GM12872 (cell line): ENCODE measurements around the gene SLC7A4.

Experiments used
- TF ChIP-seq, protein P1 (sequence below): IDR thresholded peaks from 3 replicates; pipeline ENCODE4 v1.5.1; 2011; ENCODE audit warnings: low read depth, mild to moderate bottlenecking, low read length, moderate library complexity; ENCODE audit not compliant: insufficient read depth

SLC7A4 gene

DNA sequence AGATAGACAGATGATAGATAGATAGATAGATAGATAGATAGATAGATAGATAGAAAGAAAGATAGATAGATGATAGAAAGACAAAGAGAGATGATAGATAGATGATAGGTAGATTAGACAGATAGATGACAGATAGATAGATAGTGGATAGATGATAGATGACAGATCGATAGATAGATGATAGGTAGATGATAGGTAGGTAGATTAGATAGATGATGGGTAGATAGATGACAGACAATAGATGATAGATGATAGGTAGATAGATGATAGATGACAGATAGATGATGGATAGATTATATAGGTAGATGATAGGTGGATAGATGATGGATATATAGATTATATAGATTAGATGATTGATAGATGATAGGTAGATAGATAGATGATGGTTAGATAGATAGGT lies 46.0 kb downstream of the SLC7A4 start:
- TF ChIP-seq, protein P1, sequence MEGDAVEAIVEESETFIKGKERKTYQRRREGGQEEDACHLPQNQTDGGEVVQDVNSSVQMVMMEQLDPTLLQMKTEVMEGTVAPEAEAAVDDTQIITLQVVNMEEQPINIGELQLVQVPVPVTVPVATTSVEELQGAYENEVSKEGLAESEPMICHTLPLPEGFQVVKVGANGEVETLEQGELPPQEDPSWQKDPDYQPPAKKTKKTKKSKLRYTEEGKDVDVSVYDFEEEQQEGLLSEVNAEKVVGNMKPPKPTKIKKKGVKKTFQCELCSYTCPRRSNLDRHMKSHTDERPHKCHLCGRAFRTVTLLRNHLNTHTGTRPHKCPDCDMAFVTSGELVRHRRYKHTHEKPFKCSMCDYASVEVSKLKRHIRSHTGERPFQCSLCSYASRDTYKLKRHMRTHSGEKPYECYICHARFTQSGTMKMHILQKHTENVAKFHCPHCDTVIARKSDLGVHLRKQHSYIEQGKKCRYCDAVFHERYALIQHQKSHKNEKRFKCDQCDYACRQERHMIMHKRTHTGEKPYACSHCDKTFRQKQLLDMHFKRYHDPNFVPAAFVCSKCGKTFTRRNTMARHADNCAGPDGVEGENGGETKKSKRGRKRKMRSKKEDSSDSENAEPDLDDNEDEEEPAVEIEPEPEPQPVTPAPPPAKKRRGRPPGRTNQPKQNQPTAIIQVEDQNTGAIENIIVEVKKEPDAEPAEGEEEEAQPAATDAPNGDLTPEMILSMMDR: no peak

DNA sequence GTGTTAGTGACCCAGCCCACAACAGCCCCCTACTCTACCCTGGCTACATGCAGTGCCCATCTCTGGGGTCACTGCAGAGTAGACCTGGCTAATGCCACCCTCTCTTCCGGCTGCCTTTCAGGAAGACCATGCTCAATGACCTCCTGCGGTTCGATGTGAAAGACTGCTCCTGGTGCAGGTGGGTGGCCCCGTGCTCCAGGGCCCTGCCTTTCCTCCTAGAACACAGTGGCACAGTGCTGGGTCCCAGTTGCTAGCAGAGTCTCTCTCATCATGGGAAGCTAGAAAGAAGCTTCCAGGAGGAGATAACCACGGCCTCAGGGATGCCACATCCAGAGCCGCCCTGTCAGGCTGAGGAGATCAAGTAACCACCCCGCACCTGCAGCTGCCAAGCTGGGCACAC lies 46.6 kb downstream of the SLC7A4 start:
- TF ChIP-seq, protein P1: no peak

DNA sequence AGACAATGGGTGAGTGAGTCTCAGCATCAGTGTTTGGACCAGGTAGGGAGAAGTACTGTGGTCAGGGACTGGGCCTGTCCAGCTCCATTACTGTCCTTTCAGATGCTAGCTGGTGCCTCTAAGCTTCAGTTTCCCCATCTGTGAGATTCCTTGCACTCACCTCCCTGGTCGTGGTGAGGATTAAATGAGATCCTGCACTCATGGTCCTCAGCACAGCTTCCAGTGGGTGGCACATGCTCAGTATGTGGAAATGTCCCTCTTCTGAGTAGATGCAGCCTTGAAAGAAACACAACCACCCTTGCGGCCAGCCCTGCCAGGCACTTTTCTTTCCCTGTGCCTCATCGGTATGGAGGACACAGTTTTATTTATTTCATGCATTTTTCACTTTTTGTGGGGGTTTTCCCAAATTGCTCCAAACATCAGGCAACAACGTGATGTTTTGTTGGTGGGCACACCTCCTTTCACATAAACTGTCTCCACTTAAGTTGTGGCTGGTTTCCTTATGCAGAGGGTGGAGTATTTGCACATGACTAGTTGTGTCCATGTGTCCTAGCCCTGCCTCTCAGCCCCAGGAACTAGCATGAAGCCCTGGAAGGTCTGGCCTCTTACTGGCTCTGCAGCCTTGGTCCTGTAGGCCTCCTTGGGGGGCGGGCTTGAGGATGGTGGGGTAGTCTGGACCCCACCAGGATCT lies 49.1 kb downstream of the SLC7A4 start:
- TF ChIP-seq, protein P1: no peak

DNA sequence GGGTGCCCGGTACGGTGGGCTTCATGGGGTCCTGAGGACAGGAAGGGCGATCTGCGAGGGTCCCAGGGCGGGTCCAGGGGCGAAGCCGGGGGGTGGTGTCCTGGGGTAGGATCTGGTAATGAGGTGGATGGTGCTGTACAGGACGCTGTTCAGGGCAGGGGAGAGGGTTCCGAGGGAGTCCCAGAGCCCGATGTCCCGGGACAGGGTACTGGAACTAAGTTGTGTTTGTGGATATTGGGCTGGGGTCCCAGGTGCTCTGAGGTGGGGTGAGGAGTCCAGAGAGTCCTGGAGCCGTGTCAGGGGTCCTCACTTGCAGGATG lies 49.8 kb downstream of the SLC7A4 start:
- TF ChIP-seq, protein P1: no peak

DNA sequence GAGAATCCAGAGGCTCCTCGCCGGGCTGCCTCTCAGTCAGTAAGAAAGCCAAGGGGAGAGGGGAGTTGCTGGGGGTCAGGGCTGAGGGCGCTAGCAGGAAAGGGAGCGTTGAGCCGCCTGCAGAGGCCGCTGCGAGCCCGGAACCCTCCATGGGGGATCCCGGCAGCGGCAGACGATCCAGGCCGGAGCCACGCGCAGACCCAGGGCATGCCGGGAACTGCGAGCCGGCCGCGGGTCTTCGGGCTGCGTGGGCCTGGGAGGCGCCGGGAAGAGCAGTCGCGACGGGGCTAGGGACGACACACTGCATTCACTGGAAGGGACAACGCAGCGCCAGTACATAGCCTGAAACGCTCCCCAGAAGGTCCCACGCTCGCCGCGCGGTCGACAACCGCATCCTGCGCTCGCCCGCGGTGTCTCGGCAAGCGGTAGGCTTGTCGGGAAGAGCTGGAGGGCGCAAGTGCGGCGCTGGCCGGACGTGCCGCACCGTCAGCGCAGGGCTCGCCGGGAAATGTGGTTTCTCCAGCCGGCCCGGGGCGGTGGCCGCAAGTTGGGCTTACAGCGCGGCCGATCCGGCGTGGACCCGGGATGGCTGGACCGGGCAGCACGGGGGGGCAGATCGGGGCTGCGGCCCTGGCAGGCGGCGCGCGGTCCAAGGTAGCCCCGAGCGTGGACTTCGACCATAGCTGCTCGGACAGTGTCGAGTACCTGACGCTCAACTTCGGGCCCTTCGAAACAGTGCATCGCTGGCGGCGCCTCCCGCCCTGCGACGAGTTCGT lies 50.4 kb downstream of the SLC7A4 start, which contains the start of gene LZTR1:
LZTR1 (plus strand) TSS at position 511 of the 776 bp plus-strand sequence; CDS start at position 586, 75 bp downstream.
- TF ChIP-seq, protein P1: peak; percentile 75

DNA sequence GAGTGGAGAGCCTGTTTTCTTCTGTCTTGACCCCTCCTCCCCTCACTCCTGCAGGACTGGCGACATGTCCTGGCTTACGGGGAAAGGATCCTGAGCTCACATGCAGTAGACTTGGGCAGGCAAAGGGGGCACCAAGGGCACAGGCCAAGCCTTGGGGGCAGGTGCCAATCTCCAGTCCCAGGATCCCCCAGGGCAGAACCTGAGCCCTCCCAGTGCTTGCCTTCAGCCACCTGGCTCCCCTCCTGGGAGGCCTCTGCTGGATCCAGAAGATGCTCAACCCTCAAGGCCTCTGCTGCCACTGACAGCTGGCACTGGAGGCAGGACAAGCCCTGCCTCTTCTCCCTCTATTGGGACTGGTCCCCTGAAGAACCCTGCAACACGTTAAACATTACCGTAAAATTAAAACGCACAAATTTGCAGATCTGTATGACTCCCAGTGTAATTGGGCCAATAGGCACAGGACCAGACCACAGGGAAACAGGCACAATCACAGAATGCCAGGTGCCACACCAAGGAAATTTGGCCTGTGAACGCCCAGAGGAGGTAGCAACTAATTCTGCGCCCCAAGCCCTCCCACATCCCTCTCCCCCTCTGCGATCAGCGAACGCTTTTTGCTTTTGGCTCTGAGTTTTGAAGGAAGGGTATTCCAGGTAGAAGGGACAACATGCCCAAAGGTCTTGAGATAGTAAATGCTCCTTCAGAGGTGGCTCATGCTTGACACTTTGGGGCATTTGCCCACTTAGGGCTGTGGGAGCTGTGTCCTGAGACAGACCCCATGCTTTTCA lies 51.2 kb downstream of the SLC7A4 start:
- TF ChIP-seq, protein P1: no peak

DNA sequence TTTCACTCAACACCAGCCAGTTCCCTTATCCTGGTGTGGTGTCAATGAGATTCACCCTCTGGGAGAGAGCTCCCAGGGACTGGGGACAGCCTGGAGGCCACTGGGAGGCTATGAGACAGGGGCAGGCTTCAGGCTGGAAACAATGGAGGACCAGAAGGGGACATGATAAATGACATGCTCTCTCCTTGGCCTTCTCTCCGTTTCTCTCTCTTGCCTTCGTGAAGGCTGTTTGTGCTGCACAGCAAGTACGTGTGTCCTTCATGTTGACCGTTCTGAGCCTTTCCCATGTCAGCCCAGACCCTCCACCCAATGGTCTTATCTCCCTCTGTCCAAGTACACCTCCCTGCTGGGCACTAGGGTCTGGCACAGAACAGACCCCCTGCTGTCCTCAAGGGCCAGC lies 51.8 kb downstream of the SLC7A4 start:
- TF ChIP-seq, protein P1: no peak
